GM18907 (cell line): ENCODE measurements around the gene NFKBIL1.
A peak's percentile ranks its signal among the peaks of the same experiment; 100 is the strongest.

Experiments used
- ATAC-seq: cut with Tn5 transposase; IDR thresholded peaks from one replicate; pipeline ENCODE4 v1.9.1; 2021; ENCODE audit warnings: mild to moderate bottlenecking, moderate library complexity; ENCODE audit not compliant: unreplicated experiment

The NFKBIL1 gene

DNA sequence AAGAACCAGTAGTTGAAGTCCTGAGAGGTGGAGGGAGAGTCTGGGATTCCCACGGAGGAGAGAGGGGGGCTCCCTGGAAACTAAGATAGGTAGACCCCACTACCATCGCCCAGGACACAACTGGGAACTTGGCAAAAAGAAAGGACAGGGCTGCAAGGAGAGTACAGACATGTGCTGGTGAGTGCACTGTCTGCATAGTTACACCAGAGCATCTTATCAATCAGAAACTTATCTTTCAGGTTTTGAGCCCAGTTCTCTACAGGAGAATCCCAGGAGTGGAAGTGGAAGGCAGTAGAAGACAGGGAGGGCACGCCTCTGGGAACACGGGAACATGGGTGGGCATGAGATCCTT lies 12.2 kb downstream of the NFKBIL1 start:
- peak; percentile 1 for ATAC-seq

GRCh38 chr6:31559958-31560696 lies 12.7 kb downstream of the NFKBIL1 start:
- peak; percentile 60 for ATAC-seq

- no peak for ATAC-seq
These were observed 13.3 kb downstream of the NFKBIL1 start for GRCh38 chr6:31560697-31561058.

DNA sequence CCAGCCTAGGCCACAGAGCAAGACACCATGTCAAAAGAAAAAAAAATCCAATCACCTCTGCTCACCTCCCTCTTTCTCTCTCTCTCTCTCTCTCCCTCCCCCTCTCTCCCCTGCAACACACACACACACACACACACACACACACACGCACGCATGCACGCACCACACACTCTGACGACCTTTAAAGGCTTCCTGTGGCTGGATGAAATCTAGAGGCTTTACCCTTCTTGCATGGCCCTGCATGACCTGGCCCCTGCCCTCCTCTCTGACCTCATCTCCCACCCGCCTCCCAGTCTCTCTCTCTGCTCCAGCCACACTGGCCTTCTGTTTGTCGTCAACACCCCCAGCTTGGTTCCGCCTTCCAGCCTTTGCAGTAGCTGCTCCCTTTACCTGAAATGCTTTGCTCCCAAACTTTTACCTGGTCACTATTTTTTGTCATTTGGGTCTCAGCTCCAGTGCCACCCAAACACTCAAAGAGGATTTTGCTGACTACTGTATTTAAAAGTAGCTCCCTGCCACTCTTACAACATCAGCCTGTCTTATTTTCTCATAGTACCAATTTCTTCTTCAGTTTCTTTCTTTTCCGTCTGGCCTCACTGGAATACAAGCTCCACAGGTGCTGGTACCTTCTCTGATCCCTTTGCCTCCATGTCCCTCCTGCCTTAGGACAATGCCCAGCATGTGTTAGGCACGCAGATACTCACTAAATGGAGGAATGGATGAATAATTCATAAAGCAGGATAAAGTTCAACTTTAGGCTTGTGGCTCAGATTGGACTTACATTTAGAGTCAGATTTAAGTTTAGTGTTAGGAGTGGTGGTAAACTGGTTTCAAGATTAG lies 20.3 kb downstream of the NFKBIL1 start:
- ATAC-seq = no peak

- peak; percentile 70 for ATAC-seq
These were observed 21.1 kb downstream of the NFKBIL1 start for GRCh38 chr6:31568537-31568961.

DNA sequence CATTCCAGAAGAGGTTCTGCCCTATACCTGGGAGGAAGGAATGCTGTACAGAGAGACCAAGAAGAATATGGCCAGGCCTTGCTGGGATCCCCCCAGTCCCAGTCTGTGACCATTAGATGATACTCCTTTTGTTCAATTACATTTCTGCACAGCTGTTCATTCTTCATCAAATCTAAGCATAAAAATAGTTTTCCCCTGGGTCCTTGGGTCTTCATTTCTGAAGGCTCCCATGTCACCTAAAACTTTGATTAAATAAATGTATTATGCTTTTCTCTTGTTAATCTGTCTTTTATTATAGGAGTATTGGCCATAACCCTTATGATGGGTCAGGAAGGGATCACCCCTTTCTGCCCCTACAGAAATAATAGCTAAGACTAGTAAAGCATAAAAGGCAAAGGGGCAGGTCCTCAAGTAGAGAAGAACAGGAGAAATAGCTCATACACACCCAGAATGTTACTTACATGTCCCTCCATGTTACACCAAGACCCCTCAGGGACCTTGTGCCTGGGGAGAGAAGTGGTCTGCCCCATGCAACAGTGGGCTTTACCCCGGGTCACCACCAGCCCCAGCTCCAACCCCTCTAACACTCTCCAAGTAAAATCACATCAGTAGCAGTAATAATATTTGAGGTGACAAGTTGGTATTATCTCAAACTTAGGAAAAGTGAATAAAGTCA lies 22.6 kb downstream of the NFKBIL1 start:
- no peak for ATAC-seq

- ATAC-seq = peak; percentile 43
These were observed 24.9 kb downstream of the NFKBIL1 start, which contains the start of gene LTA for GRCh38 chr6:31572041-31572911. Gene LTA, plus strand, starts transcription at chr6:31572289. Its CDS starts 454 bp downstream, at chr6:31572743.

DNA sequence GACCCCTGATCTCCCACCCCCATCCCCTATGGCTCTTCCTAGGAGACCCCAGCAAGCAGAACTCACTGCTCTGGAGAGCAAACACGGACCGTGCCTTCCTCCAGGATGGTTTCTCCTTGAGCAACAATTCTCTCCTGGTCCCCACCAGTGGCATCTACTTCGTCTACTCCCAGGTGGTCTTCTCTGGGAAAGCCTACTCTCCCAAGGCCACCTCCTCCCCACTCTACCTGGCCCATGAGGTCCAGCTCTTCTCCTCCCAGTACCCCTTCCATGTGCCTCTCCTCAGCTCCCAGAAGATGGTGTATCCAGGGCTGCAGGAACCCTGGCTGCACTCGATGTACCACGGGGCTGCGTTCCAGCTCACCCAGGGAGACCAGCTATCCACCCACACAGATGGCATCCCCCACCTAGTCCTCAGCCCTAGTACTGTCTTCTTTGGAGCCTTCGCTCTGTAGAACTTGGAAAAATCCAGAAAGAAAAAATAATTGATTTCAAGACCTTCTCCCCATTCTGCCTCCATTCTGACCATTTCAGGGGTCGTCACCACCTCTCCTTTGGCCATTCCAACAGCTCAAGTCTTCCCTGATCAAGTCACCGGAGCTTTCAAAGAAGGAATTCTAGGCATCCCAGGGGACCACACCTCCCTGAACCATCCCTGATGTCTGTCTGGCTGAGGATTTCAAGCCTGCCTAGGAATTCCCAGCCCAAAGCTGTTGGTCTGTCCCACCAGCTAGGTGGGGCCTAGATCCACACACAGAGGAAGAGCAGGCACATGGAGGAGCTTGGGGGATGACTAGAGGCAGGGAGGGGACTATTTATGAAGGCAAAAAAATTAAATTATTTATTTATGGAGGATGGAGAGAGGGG lies 26.1 kb downstream of the NFKBIL1 start:
- ATAC-seq = no peak

GRCh38 chr6:31574106-31575061 lies 27.0 kb downstream of the NFKBIL1 start:
- no peak for ATAC-seq

- ATAC-seq = no peak
These were observed 28.0 kb downstream of the NFKBIL1 start, which contains the start of gene TNF for GRCh38 chr6:31575335-31575901. Gene TNF, plus strand, starts transcription at chr6:31575565. Its CDS starts 177 bp downstream, at chr6:31575742.

DNA sequence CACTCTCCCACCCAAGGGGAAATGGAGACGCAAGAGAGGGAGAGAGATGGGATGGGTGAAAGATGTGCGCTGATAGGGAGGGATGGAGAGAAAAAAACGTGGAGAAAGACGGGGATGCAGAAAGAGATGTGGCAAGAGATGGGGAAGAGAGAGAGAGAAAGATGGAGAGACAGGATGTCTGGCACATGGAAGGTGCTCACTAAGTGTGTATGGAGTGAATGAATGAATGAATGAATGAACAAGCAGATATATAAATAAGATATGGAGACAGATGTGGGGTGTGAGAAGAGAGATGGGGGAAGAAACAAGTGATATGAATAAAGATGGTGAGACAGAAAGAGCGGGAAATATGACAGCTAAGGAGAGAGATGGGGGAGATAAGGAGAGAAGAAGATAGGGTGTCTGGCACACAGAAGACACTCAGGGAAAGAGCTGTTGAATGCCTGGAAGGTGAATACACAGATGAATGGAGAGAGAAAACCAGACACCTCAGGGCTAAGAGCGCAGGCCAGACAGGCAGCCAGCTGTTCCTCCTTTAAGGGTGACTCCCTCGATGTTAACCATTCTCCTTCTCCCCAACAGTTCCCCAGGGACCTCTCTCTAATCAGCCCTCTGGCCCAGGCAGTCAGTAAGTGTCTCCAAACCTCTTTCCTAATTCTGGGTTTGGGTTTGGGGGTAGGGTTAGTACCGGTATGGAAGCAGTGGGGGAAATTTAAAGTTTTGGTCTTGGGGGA lies 28.7 kb downstream of the NFKBIL1 start:
- ATAC-seq = no peak

DNA sequence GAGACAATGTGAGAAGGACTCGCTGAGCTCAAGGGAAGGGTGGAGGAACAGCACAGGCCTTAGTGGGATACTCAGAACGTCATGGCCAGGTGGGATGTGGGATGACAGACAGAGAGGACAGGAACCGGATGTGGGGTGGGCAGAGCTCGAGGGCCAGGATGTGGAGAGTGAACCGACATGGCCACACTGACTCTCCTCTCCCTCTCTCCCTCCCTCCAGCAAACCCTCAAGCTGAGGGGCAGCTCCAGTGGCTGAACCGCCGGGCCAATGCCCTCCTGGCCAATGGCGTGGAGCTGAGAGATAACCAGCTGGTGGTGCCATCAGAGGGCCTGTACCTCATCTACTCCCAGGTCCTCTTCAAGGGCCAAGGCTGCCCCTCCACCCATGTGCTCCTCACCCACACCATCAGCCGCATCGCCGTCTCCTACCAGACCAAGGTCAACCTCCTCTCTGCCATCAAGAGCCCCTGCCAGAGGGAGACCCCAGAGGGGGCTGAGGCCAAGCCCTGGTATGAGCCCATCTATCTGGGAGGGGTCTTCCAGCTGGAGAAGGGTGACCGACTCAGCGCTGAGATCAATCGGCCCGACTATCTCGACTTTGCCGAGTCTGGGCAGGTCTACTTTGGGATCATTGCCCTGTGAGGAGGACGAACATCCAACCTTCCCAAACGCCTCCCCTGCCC lies 29.6 kb downstream of the NFKBIL1 start:
- ATAC-seq = no peak

- no peak for ATAC-seq
These were observed 30.2 kb downstream of the NFKBIL1 start for GRCh38 chr6:31577579-31577966.

DNA sequence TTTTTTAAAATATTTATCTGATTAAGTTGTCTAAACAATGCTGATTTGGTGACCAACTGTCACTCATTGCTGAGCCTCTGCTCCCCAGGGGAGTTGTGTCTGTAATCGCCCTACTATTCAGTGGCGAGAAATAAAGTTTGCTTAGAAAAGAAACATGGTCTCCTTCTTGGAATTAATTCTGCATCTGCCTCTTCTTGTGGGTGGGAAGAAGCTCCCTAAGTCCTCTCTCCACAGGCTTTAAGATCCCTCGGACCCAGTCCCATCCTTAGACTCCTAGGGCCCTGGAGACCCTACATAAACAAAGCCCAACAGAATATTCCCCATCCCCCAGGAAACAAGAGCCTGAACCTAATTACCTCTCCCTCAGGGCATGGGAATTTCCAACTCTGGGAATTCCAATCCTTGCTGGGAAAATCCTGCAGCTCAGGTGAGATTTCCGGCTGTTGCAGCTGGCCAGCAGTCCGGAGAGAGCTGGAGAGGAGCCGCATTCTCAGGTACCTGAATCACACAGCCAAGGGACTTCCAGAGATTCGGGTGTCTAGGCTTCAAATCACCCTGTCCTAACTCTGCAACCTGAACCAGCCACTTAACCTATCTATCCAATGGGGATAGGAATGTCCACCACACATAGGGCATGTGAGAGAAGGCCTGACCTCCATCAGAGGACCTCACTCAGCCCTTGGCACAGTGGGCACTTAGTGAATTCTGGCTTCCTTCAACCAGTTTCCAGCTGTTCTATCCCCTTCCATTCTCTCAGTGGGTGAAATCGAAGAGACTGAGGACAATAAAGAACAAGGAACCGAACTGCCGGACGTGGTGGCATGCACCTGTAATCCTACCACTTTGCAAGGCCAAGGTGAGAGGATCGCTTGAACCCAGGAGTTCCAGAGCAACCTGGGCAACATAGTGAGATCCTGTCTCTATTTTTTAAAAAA lies 31.0 kb downstream of the NFKBIL1 start:
- ATAC-seq = no peak

- ATAC-seq = no peak
These were observed 31.7 kb downstream of the NFKBIL1 start for GRCh38 chr6:31579119-31579505.
